KMS-11 (cell line): ENCODE data around the gene DIPK1A.

ENCODE experiments used
- H2AFZ ChIP-seq: fragments of 200-600 bp; sonication (generic); 2 replicates; pipeline ENCODE4 v1.6.1; 2016; ENCODE audit warnings: antibody characterized with exemption, mixed run types, low read depth
- H3K27ac ChIP-seq: fragments of 200-600 bp; sonication (generic); 2 replicates; pipeline ENCODE4 v1.6.1; 2016; ENCODE audit warnings: mild to moderate bottlenecking, mixed run types
- H3K27me3 ChIP-seq: fragments of 200-600 bp; sonication (generic); 2 replicates; pipeline ENCODE4 v1.6.1; 2017; ENCODE audit warnings: mild to moderate bottlenecking, low read depth, mixed run types, moderate library complexity; ENCODE audit not compliant: insufficient read depth
- H3K36me3 ChIP-seq: fragments of 200-600 bp; sonication (generic); 2 replicates; pipeline ENCODE4 v1.6.1; 2017; ENCODE audit warnings: mild to moderate bottlenecking, mixed run types; ENCODE audit not compliant: insufficient read depth
- H3K4me1 ChIP-seq: fragments of 200-600 bp; sonication (generic); 2 replicates; pipeline ENCODE4 v1.6.1; 2016; ENCODE audit warnings: mild to moderate bottlenecking, low read depth, mixed run types; ENCODE audit not compliant: poor library complexity, severe bottlenecking
- H3K4me2 ChIP-seq: fragments of 200-600 bp; sonication (generic); 2 replicates; pipeline ENCODE4 v1.7.0; 2016; ENCODE audit warnings: mild to moderate bottlenecking, mixed run types
- H3K4me3 ChIP-seq: fragments of 200-600 bp; sonication (generic); IDR thresholded peaks from 2 replicates; pipeline ENCODE4 v1.6.1; 2017; ENCODE audit warnings: low read depth, low read length, mixed read lengths; ENCODE audit not compliant: insufficient read depth
- H3K79me2 ChIP-seq: fragments of 200-600 bp; sonication (generic); 2 replicates; pipeline ENCODE4 v1.6.1; 2016; ENCODE audit warnings: low read depth, mixed run types; ENCODE audit not compliant: insufficient read depth
- H3K9ac ChIP-seq: fragments of 200-600 bp; sonication (generic); 2 replicates; pipeline ENCODE4 v1.6.1; 2016; ENCODE audit warnings: mild to moderate bottlenecking, mixed run types
- H4K20me1 ChIP-seq: fragments of 200-600 bp; sonication (generic); 2 replicates; pipeline ENCODE4 v1.6.1; 2016; ENCODE audit warnings: mild to moderate bottlenecking, mixed run types; ENCODE audit not compliant: insufficient read depth
- CTCF ChIP-seq: fragments of 200-600 bp; sonication (generic); conservative IDR thresholded peaks from 2 replicates; pipeline ENCODE4 v1.6.1; 2017; ENCODE audit warnings: low read depth, mild to moderate bottlenecking, antibody characterized with exemption, low read length, moderate library complexity, mixed read lengths

The DIPK1A gene

DNA sequence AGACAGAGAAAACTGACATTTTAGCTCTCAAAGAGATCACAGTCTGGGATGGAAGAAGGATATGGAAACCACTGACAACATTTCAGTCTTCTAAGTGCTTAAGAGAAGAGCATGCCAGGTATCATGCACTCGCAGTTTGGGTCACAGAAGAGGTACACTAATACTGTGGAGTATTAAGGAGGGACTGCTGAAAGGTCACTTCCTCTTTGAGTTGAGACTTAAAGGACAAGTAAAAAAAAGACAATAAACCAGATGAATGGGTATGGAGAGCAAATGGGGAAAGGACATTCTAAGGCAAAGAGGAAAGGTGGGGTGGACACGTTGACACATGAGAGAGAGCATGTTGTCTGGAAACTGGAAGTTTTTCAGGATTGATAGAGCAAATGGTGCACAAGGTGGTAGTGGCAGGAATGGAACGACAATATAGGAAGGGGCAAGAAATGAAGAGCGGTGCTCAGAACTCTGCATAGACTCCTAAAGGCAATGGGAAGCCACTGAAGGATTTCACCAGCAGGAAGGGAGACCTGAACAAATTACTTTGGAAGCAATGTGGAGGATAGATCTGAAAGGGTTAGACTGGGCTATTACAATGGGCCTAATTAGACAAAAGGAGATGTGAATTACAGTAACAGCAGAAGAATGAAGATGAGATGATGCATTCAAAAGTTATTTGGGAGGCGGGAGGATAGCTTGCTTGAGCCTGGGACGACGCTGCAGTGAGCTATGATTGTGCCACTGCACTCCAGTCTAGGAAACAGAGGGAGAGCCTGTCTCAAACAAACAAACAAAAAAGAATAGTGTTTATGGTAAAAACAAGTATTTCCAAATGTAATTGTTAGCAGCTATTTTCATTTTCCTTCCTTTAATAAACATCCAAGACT is 11.1 kb downstream of the DIPK1A start:
- H3K4me3 ChIP-seq = no peak overlapping the region
- H3K27ac ChIP-seq = peak overlapping the region; percentile 93
- no peaks in the 10 kb centered on the region for H3K27me3 ChIP-seq
- TF ChIP-seq CTCF = no peak
- no peak overlapping the region for H3K9ac ChIP-seq
- H3K79me2 ChIP-seq = peaks cover 54% of the 10 kb centered on the region
- no peaks in the 10 kb centered on the region for H3K36me3 ChIP-seq
- no peaks in the 10 kb centered on the region for H4K20me1 ChIP-seq
- no peak overlapping the region for H2AFZ ChIP-seq
- peak overlapping the region; percentile 67 for H3K4me2 ChIP-seq
- peaks cover 67% of the 10 kb centered on the region for H3K4me1 ChIP-seq

DNA sequence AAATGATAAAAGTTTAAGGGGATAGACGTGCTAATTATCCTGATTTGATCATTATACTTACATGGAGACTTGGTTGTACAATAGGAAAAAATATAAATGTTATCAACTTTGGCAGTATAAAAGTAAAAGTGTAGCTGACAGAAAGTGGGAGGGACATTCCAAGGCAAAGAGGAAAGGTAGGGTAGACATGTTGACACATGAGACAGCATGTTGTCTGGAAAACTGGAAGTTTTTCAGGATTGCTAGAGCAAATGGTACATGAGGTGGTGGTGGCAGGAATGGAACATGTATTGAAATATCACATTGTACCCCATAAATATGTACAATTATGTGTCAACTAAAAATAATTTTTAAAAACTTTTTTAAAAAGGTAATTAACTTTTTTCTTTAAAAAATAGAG is 13.2 kb downstream of the DIPK1A start:
- Histone ChIP-seq H3K4me1 (peaks cover 65% of the 10 kb centered on the region), H3K27ac (no peak overlapping the region), H3K4me2 (no peak overlapping the region), H4K20me1 (no peaks in the 10 kb centered on the region), H3K79me2 (peaks cover 47% of the 10 kb centered on the region), H3K9ac (no peak overlapping the region), H3K36me3 (no peaks in the 10 kb centered on the region), H3K4me3 (no peak overlapping the region), H2AFZ (no peak overlapping the region), H3K27me3 (no peaks in the 10 kb centered on the region)
- TF ChIP-seq CTCF = no peak

GRCh38 chr1:92945748-92946270 is 15.5 kb downstream of the DIPK1A start:
- Histone ChIP-seq H3K27me3 (no peaks in the 10 kb centered on the region), H3K79me2 (peaks cover 31% of the 10 kb centered on the region; the same call in 1 of the 2 replicates), H3K36me3 (no peaks in the 10 kb centered on the region), H3K9ac (no peak overlapping the region), H3K27ac (no peak overlapping the region), H3K4me2 (no peak overlapping the region), H4K20me1 (no peaks in the 10 kb centered on the region), H2AFZ (no peak overlapping the region), H3K4me3 (no peak overlapping the region), H3K4me1 (peaks cover 42% of the 10 kb centered on the region)
- TF ChIP-seq CTCF = no peak

GRCh38 chr1:92944901-92945747 is 16.1 kb downstream of the DIPK1A start:
- Histone ChIP-seq H4K20me1 (no peaks in the 10 kb centered on the region), H2AFZ (no peak overlapping the region), H3K27ac (no peak overlapping the region), H3K27me3 (no peaks in the 10 kb centered on the region), H3K79me2 (peaks cover 25% of the 10 kb centered on the region; the same call in 1 of the 2 replicates), H3K4me2 (no peak overlapping the region; the same call in 1 of the 2 replicates), H3K4me3 (no peak overlapping the region), H3K9ac (no peak overlapping the region), H3K36me3 (no peaks in the 10 kb centered on the region), H3K4me1 (peaks cover 35% of the 10 kb centered on the region)
- TF ChIP-seq CTCF = no peak
